Iris pigment epithelial cell (primary cell): ENCODE results near the gene TOP1.
"Not testable (repeated sequence)": the region's sequence is repeated elsewhere in the genome, so short reads cannot be mapped to it uniquely, and the experiment has no call there.

Experiments
- DNase-seq: peaks from one replicate; pipeline ENCODE4 v3.0.0-alpha.2; 2011; ENCODE audit warnings: low read depth

Gene TOP1

DNA sequence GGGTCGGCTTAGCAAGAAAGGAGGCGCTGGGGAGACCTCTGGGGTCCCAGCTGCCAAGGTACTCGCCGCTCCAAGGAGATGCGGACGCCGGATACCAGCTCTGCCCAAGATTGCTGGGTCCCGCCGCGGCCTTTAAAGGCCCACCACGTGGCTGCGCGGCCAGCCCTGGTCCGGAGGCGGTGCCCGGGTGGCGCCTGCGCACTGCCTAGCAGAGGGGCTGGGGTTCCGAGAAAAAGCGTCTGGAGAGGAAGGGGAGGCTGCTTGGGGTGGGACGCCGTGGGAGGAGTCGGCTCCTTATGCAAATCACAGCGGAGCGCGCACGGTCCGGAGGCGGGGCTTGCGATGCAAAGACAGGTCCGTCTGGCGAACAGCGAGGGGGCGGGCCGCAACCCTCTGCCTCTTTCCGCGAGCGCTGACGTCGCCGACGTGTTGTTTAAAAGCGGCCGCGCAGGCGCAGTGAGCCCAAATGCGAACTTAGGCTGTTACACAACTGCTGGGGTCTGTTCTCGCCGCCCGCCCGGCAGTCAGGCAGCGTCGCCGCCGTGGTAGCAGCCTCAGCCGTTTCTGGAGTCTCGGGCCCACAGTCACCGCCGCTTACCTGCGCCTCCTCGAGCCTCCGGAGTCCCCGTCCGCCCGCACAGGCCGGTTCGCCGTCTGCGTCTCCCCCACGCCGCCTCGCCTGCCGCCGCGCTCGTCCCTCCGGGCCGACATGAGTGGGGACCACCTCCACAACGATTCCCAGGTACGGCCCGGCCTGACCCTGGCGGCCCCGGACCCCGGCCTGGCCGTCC lies at the start of gene TOP1:
TSS of gene TOP1 (plus strand) at position 464 of the 791 bp plus-strand sequence. CDS start at position 710, 246 bp downstream.
- peak; percentile 100 for DNase-seq

GRCh38 chr20:40979247-40979646 lies 49.4 kb upstream of the TOP1 start:
- DNase-seq: no peak

GRCh38 chr20:40980106-40980827 lies 48.4 kb upstream of the TOP1 start:
- no peak for DNase-seq

GRCh38 chr20:40980828-40981310 lies 47.8 kb upstream of the TOP1 start:
- DNase-seq: no peak

DNA sequence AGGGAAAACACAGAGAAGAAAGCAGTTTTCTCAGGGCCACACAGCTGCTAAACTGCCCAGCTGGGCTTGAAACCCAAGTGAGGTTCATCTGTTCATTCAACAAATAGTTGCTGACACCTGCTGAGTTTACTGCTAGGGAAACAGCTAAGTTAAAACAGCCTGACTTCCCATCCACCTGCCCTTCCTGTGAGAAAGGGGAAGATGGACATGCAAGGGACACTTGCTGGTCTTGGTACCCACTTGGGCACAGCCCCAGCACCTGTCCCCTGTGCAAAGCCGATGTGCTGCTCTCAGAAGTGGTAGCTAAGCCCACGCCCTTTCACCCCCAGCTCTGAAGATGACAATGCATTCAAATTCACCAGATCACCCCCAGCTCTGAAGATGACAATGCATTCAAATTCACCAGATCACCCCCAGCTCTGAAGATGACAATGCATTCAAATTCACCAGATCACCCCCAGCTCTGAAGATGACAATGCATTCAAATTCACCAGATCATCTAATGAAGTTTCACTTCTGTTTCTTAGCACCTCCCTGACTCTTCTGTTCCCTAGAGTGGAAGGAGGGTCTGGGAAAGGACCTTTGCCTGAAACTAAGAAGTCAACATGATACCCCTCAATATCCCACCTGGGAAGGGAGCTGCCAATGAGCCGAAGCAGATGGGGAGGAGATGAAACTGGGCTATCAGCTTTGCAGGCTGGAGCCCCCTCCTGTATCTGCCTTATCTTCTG lies 46.0 kb upstream of the TOP1 start:
- DNase-seq: no peak

- no peak for DNase-seq
Measured at GRCh38 chr20:40983898-40984297, 44.7 kb upstream of the TOP1 start.

GRCh38 chr20:40984496-40984895 lies 44.1 kb upstream of the TOP1 start:
- DNase-seq: no peak

GRCh38 chr20:40986774-40987173 lies 41.8 kb upstream of the TOP1 start:
- DNase-seq: no peak

- DNase-seq: peak; percentile 88
Measured at GRCh38 chr20:40990542-40991120, 38.0 kb upstream of the TOP1 start.

DNA sequence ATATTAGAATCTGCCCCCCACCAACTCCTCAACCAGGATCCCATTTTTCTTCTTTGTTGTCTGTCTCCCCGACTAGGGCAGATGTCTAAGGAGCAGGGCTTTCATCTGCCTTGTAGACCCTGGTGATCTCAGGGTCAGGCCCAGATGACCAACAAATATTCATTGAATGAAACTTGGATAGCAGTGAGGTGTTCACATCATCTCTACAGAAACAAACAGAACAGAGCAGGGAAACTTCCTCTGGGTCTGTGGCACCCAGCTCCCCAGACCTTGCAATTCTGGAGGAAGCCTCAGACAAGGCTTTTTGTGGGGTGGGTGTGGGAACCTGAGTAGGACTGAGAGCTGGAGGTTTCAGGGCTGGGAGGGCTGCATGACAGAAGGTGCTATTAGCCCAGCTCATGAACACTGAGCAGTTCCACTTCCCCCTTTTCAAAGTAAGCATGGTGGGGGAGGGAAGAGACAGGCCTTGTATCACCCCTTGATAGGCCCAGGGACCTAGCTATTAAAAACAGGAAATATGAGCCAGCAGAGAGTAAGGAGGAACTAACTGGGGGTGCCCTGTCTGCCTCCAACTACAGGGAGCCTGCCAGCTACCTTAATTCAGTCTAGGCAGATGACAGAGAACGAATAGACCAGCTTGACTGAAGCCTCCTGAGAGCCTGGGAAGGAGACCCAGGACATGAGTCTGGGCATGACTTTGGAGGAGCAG lies 37.3 kb upstream of the TOP1 start:
- DNase-seq: peak; percentile 34

- DNase-seq: no peak
Measured at GRCh38 chr20:40992349-40993113, 36.1 kb upstream of the TOP1 start.

DNA sequence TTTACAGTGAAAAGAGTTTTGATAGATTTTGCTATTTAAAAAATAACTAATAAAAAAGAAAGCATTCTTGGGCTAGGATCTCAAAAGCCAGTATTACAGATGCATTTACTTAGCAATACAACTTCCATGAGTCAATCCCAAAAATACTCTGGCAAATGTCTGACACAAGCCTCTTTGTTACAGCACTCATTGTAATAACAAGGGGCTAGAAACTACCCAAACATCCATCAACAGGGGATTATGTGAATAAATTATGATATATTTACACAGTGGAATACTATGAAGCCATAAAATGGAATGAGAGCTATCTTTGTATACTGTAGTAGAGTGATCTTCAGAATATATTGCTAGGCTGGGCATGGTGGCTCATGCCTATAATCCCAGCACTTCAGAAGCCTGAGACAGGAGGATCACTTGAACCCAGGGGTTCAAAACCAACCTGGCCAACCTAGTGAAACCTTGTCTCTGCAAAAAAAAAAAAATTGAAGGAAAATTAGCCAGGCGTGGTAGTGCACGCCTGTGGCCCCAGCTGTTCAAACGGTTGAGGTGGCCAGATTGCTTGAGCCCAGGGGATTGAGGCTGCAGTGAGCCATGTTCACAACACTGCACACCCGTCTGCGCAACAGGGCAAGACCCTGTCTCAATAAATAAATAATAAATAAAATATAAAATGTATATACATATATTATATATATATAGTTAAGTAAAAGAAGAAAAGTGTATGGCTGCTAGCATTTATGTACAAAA lies 34.7 kb upstream of the TOP1 start:
- no peak for DNase-seq

DNA sequence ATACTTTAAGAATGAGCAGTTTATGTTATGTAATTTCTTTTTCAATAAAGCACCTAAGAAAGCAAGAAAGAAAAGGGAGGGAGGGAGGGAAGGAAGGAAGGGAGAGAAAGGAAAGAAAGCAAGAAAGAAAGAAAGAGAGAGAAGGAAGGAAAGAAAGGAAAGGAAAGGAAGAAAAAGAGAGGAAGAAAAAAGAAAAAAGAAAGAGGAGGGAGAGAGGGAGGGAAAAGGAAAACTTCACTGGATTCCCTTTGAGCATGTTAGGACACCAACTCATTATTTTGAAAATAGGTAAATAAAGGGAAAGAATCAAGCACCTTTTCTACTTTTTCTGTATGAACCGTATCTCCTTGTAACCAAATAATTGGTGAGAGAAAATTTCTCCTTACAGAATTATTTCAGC lies 32.3 kb upstream of the TOP1 start:
- DNase-seq: no peak

DNA sequence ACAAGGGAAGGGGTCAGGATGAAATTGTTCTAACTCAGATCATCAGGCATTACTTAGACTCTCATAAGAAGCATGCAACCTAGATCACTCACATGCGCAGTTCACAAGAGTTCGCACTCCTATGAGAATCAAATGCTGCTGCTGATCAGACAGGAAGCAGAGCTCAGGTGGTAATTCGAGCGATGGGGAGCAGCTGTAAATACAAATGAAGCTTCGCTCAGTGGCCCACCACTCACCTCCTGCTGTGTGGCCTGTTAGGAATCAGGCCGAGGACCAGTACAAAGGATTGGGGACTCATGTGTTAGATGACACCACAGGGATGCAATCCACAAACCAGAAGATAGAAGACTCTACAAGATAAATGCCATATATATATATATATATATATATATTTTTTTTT lies 31.5 kb upstream of the TOP1 start:
- no peak for DNase-seq

GRCh38 chr20:40999841-41000240 lies 28.8 kb upstream of the TOP1 start:
- no peak for DNase-seq

- DNase-seq: no peak
Measured at GRCh38 chr20:41000628-41001027, 28.0 kb upstream of the TOP1 start.

DNA sequence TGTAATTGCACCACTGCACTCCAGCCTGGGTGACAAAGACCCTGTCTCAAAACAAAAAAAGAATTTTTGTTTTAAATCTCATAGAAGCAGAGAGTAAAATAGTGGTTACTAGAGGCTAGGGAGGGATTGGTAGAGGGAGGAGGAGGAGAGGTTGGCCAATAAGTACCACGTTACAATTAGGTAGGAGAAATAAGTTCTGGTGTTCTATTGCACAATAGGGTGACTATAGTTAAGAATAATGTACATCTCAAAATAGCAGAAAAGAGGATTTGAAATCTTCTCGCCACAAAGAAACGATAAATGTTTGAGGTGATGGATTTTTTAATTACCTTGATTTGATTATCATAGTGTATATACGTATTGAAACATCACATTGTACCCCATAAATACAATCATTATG lies 27.1 kb upstream of the TOP1 start:
- peak; percentile 79 for DNase-seq

- DNase-seq: no peak
Measured at GRCh38 chr20:41002842-41003142, 25.8 kb upstream of the TOP1 start.

DNA sequence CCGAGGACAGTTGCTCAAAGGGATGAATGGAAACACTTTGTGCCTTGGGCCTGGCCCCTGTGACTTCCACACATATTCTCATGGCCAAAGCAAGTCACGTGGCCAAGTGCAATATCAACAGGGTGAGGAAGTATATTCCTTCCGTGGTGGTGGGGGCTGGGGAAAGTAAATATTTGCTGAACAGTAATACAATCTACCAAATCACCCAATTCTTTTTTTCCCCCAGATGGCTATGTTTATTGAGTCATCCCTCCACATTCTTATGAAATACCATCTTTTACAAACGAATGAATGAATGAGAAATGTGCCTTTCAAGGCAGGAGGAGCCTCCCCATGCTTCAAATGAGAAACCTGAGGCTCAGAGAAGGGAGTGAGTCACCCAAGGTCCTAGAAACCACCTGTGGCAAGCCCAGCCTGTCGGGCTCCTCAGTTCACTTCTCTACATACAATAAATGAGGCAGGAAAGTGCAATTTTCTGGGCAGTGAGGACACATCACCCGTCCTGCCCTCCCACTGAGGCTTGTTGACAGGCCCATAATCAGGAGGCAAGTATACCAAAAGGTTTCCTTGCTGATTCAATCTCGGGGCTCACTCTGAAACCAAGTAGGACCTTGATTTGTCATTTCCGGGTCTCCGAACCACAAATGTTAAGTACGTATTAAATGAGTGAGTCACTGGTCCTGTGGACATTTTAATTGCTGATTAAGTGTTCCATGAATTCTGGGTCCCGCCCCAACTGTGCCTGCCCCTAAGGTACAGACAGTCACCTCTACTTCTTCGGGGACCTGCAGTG lies 25.3 kb upstream of the TOP1 start:
- DNase-seq: peak; percentile 99

- not testable (repeated sequence) for DNase-seq
Measured at GRCh38 chr20:41003936-41004294, 24.7 kb upstream of the TOP1 start.
